Lung microvascular endothelial cell (primary cell): ENCODE measurements around the gene ANGPTL8. TPM values are rescaled to one million over a fixed set of nuclear protein-coding genes. Genes with fewer than 3 reads are reported as not detected.
A peak's percentile ranks its signal among the peaks of the same experiment; 100 is the strongest.

Experiments
- DNase-seq, 2 donors: peaks; one replicate each; pipeline versions ENCODE4 v3.0.0 to v3.0.0-alpha.2; 2010; ENCODE audit warnings: low read depth in 2 of 2
- total RNA-seq: library from RNA; depleted of rRNA; stranded (reverse); fragments of >200 nt; gene quantifications from 2 replicates; pipeline ENCODE4 v1.2.1, GENCODE V29; 2014

The ANGPTL8 gene
- total RNA-seq, 1 donor from 2014 or later, result not detected

DNA sequence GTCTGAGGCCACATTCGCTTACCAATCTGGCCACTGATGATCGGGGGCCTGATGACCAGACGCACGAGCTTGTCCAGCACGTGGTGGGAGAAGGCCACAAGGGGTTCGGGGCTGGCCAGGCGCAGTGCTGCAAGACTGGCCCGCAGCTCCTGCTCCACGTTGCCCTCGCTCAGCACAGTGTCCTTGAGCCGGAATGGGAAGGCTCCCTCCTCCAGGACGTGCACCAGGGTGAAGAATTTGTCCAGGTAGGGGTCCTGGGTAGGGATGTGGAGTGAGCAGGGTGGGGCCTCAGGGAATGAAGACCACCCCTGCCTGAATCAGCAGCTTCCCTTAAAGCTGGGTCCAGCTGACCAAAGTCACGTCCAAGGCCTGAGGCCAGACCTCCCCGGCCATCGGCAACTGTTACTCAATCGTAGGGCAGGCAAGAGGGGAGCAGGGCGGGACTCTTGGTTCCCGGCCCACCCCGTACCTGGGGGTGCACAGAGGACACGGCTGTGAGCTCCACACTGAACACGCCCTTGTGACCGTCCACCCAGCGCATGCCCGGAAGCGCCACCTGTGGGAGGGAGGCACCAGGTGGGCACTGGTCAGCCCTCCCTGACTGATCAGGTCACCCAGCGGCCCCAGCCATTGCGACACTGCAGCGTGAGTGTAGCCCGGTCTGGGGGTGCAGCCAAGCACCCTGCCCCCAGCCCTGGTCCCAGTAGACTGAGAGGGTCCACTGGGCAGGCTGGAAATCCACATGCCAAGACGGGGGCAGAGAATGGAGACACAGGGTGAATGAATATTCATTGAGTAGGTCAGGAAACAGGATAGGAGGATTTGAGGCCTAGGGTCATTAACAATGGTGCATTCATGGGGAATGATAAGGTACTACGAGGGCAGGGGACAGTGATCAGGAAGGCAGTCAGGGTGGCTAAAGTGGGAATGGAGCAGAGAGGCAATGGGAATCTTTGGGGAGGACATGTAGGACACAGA is 2.8 kb upstream of the ANGPTL8 start:
- DNase-seq, result no peak

DNA sequence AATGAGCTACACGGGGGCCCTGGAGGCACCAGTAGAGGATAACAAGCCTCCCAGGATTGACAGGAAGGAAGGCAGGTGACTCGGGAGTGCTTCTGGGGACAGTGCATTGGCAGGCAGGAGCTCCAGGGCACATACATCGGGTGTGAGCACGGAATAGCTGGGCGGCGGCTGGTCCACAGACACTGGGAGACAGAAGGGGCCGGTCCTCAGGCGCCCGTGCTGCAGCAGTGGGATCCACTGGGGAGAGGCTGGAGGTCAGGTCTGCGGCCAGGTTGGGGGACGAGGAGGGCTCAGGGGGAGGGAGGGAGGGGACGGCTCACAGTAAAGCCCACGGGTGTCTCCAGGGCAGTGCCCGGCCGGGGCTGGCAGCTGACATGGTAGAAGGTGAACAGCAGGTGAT is 2.1 kb upstream of the ANGPTL8 start:
- no peak for DNase-seq

DNA sequence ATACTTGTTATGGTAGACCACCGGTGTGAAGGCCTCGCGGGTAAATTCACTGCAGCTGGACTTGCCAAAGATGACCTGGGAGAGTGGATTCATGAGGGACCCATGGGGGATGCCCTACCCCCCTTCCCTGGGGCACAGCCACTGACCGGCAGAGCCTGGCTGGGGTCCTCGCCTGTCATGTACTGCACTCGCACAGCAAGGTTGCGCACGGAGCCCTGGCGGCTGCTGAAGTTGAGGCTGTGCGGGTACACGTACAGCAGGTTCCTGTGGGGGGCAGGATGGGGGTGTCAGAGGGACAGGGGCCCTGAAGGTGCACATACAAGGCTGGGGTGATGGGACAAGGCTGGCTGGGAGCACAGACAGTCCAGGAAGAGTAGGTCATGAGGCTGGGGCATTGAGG is 1.4 kb upstream of the ANGPTL8 start:
- DNase-seq, result no peak

GRCh38 chr19:11238781-11239376 is 540 bp upstream of the ANGPTL8 start:
- DNase-seq, result no peak

- DNase-seq, result no peak
Observed at GRCh38 chr19:11240008-11240444, 607 bp downstream of the ANGPTL8 start.

DNA sequence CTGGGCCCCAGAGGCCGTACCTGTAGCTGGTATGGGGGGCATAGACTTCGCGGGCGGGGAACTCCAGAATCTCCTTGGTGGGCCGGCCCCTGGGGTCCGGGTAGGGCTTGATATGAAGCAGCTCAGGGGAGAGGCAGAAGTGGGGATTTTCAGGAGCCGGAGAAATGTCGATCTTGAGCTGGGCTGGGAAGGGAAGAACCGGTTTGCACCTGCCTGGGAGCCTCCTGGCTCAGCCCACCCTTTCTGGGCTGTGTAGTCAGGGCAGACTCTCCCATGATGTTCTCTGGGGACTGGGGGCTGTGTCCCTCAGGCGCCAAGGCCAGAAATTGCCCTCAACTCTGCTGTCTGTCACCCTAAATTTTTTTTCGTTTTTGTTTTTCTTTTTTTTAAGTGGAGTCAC is 2.6 kb downstream of the ANGPTL8 start:
- DNase-seq, result no peak

DNA sequence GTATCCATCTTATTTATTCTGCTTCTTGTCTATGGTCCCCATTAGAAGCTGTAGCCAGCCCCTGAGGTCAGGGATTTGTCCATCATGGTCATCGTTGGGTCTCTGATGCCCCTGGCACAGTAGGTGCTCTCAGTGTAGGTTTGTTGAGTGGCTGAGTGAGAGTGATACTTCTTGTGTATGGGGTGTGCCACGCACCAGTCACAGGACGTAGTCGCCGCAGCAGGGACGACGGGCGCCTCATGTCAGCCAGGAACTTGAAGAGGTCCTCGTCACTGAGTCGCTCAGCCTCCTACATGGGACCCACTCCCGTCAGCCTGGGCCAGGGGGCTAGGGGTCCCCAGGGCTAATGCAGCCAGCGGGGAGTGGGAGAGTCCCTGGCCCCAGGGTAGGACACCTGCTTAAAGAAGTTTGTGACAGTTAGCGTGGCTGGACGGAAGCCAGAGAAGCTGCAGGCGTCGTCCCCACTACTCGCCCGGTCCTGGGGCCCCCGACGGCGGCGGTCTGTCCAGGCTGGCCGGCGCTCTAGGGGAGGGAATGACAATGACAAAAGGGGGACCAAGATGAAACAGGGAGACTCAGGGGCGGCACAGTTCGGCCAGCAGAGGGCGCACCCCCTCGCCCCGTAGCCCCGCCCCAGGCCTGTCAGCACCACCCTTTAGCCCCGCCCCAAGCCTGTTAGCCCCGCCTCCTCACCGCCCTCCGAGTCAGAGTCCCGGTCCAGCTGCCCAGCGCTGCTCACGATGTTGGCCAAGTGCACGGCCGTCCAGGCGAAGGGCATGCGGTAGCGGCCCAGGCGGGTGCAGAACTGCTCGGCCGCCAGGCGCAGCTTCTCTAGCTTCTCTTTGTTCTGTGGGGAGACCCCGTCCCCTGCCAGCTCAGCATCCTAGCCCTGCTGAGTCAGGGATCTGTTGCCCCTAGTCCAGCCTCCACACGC is 3.7 kb downstream of the ANGPTL8 start:
- DNase-seq, result peak; percentile 95

DNA sequence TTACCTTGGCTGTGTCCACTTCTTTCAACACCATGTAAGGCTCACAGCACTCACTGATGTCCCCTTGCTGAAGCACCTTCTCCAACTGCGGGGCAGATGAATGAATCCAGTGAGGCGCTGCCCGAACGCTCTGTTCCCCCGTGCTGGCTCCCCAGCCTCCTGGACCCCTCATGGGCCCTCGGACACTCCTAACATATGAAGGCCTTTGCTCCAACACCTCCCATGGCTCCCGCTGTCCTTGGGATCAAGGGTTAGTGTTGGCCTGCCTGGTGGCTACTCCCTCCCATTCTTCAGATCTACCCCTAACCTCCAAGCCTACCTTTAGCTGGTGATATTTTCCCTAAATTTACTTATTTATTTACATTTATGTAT is 4.4 kb downstream of the ANGPTL8 start:
- no peak for DNase-seq

DNA sequence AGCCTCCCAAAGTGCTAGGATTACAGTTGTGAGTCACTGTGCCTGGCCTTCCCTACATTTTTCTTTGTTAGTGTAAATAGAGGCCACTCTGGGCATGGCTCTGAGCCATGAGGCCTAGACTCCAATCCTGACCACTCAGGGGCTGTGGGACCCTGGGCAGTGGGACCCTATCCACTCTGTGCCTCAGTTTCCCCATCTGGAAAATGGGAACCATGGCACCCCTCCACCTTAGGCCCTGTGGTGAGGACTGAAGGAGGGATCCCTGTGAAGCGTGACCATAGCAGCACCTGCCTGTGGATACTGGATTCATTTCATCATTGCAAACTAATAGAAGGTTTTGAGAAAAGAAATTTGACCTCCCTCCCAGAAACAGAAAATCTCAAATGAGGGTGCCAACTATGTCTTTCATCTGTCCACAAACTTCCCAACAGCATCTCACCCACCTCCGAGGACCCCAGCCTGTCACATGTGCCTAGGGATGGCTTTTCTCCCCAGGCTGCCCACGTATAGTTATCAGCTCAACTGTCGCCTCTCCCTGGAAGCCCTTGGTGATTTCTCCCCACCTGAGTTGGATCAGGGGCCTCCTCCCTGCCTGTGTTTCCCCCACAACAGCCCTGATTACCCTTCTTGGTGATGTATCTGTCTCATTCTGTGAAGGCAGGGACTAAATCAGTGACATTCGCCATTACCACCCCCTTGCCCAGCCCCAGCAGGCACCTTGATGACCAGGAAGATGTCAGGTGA is 5.6 kb downstream of the ANGPTL8 start:
- DNase-seq, result no peak

DNA sequence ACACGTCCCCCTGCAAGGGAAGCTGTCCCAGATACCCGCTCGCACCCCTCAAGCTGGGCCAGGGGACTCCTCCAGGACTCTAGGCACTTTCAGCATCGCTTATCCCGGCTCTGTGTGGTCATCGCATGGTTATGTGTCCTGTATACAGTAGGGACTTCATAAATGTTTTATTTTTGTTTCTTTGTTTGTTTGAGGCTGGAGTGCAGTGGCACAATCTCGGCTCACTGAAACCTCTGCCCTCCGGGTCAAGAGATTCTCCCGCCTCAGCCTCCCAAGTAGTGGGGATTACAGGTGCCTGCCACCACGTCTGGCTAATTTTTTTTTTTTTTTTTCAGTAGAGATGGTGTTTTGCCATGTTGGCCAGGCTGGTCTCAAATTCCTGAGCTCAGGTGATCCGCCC is 7.5 kb downstream of the ANGPTL8 start:
- DNase-seq, result no peak

GRCh38 chr19:11247391-11247790 is 8.0 kb downstream of the ANGPTL8 start:
- DNase-seq, result peak; percentile 70 to 80

DNA sequence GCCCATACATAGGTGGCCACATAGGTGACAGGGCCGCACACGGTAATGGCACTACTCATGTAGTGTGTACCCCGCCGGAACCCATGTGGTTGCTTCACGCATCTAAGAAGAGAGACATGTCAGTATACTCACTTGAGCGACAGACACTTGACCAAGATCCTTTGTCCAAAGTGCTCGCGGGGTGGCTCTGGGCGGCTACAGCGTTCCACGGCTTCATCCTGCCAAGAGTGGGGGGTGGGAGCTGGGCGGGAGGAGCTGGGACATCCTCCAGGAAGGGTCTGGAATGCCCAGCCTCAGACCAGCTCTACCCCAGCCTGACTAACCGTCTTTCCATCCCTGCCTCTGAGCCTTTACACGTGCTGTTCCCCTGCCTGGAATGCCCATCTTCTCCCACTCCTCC is 8.5 kb downstream of the ANGPTL8 start:
- DNase-seq, result no peak

DNA sequence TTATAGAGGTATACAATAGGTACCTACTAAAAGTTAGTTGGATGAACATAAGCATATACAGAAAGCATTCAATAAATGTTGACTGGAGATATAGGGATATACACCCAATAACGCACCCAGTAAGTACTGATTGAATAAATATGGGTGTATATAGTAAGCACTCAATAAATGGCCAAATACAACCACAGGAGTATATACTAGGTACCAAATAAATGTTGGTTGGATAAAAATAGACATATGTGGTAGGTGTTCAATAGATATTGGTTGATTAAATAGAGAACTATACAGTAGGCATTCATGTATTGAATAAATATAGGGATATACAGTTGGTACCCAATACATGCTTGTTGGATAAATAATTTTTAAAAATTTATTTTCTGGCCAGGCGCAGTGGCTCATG is 9.4 kb downstream of the ANGPTL8 start:
- no peak for DNase-seq

- no peak for DNase-seq
Observed at GRCh38 chr19:11251217-11251616, 11.8 kb downstream of the ANGPTL8 start.

DNA sequence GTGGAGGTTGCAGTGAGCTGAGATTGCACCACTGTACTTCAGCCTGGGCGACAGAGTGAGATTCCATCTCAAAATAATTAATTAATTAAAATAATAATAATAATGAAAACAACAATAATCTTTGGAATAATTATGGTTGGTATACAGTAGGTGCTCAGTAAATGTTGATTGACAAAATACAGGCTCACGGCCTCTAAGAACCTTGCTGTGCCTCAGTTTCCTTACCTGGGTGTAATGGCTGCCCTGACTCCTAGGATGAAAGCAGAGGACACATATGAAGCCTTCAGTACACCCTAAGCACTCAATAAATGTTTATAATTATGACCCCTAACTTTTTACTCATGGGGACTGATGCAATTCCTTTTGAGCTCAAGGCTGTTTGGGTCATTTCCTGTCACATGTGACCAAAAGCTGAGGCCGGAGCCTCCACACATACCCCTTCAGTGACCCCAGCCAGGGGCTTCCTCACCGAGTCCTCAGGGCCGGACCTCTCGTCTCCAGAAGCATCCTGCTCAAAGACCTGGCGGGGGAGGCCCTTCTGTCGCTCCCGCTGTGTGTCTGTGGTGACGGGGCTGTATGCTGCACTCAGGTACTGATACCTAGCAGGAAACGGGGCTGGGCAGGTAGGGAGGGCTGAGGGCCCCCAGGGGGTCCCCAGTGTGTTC is 12.4 kb downstream of the ANGPTL8 start:
- peak in 1 of 2 donors; percentile 64 for DNase-seq

- peak; percentile 50 to 51 for DNase-seq
Observed at GRCh38 chr19:11252665-11253355, 13.4 kb downstream of the ANGPTL8 start.

DNA sequence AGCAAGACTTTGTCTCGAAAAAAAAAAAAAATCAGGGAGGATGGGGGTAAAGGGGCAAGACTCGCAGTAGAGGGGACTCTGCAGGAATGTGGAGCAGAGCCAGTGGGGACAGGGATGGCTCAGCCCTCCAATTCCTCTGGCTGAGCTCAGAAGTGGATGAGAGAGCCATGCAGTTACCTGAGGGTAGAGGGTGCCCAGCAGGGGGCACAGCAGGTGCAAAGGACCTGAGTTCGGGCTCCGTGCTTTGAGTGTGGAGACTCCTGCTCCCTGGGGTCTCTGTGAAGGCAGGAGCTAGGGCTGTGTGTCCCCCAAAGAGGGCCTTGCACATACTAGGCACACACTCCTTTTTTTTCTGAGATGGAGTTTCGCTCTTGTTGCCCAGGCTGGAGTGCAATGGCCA is 15.2 kb downstream of the ANGPTL8 start:
- DNase-seq, result no peak

DNA sequence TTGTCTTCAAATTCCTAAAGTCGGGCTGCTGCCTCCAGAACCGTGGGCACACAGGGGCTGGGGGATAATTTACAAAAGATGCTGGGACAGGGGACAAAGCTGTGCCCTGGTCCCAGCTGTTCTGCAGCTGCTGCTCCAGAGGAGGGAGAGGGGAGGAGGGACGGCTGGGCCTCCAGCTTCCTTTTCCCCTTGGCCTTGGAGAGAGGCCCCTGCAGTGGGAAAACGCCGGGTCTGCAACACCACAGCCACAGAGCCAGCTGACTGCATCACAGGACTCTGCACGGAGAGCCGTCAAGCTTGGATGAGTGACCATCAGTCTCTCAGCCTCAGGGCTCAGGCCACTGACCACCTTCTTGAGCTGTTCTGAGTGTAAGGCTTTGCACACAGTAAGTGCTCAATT is 16.8 kb downstream of the ANGPTL8 start:
- DNase-seq, result peak; percentile 64 to 69

- DNase-seq, result no peak
Observed at GRCh38 chr19:11257846-11258380, 18.5 kb downstream of the ANGPTL8 start.

GRCh38 chr19:11260996-11261395 is 21.6 kb downstream of the ANGPTL8 start:
- no peak for DNase-seq
